Measurements from ENCODE around the gene EP400. TPM values are rescaled to one million over a fixed set of nuclear protein-coding genes. Genes with fewer than 3 reads are reported as not detected.
"Not testable (repeated sequence)": the region's sequence is repeated elsewhere in the genome, so short reads cannot be mapped to it uniquely, and the experiment has no call there.

EP400 gene
- polyA plus RNA-seq, 12 donors: 18.0 to 45.3 (median 21.8) TPM; not detected in 1

DNA sequence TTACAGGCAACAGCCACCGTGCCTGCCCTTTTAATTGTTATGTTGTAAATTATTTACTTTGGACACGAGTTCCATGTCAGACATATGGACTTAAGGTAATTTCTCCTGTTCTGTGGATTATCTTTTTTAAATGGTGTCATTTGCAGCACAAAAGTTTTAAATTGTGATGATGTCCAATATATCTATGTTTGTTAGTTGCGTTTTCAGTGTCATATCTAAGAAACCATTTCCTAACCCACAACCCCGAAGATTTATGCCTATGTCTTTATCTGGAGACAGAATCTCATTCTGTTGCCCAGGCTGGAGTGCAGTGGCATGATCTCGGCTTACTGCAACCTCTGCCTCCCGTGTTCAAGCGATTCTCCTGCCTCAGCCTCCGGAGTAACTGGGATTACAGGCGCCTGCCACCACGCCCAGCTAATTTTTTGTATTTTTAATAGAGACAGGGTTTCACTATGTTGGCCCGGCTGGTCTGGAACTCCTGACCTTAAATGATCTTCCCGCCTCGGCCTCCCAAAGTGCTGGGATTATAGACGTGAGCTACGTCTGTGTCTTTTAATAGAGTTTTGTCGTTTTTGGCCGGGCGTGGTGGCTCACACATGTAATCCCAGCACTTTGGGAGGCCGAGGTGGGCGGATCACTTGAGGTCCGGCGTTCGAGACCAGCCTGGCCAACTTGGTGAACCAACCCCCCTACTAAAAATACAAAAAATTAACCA lies 870 bp upstream of the EP400 start:
- DNase-seq: not testable (repeated sequence)

DNA sequence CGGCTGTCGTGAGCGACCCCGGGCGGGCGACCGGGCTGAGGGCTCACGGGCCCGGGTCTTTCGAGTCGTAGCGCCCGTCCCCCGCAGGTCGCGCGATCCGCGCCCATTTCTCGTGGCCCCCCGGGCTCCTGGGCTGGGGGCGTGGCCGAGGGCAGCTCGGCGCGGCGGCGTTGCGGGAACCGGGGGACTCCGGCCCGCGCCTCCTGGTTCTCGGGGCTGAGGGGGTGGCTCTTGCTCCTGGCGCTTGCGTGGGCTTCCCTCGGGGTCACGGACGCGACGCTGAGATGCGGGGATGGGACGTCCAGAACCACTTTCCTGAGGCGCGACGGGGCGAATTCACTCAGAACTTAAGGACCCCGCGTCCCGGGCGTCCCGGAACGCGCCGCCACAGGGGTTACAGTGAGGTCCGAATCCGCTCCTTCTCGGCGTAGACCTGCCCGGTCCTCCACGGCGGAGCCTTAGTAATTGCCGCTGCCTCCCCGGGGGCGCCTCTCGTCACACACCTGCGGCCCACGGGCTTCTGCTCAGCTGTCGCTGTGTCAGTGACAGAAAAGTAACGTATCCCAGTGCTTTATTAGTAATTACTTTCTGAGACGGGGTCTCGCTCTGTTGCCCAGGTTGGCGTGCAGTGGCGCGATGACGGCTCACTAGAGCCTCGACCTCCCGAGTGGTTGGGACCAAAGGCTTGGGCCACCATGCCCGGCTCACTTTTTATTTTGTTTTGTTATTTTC lies 606 bp downstream of the EP400 start:
- DNase-seq: no peak

DNA sequence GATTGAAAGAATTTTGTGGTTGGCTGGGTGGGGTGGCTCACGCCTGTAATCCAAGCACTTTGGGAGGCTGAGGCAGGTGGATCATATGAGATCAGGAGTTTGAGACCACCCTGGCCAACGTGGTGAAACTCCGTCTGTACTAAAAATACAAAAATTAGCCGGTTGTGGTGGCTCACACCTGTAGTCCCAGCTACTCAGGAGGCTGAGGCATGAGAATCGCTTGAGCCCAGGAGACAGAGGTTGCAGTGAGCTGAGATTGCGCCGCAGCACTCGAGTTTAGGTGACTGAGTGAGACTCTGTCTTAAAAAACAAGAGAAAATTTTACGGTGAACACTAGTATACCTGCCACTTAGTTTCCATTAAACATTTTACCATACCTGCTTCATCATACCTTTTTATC lies 4.1 kb downstream of the EP400 start:
- not testable (repeated sequence) for DNase-seq

DNA sequence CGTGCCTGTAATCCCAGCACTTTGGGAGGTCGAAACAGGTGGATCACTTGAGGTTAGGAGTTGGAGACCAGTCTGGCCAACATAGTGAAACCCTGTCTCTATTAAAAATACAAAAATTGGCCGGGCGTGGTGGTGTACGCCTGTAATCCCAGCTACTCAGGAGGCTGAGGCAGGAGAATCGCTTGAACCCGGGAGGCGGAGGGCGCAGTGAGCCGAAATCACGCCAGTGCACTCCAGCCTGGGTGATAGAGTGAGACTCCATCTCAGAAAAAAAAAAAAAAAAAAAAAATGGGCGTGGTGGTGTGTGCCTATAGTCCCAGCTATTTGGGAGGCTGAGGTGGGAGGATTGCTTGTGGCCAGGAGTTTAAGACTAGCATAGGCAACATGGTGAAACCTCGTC lies 4.7 kb downstream of the EP400 start:
- DNase-seq: not testable (repeated sequence)

DNA sequence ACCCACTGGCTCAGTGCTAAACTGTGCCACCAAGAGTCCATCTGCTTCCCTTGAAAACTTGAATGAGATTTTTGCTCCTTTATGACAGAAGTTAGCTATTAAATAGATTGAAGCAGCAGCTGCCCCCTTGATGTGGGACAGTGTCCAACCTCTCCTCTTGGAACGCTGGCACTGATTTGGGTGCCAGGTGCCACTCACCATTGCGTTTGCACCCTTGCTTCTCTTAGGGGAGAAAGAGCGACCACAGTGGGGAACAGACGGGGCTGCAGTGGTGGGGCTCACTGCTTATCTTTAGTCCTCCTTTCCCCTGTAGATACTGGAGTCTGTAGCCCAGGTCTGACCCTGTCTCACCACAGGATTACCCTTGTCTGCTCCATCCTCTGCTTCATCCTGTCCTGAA lies 9.4 kb downstream of the EP400 start:
- DNase-seq: no peak

DNA sequence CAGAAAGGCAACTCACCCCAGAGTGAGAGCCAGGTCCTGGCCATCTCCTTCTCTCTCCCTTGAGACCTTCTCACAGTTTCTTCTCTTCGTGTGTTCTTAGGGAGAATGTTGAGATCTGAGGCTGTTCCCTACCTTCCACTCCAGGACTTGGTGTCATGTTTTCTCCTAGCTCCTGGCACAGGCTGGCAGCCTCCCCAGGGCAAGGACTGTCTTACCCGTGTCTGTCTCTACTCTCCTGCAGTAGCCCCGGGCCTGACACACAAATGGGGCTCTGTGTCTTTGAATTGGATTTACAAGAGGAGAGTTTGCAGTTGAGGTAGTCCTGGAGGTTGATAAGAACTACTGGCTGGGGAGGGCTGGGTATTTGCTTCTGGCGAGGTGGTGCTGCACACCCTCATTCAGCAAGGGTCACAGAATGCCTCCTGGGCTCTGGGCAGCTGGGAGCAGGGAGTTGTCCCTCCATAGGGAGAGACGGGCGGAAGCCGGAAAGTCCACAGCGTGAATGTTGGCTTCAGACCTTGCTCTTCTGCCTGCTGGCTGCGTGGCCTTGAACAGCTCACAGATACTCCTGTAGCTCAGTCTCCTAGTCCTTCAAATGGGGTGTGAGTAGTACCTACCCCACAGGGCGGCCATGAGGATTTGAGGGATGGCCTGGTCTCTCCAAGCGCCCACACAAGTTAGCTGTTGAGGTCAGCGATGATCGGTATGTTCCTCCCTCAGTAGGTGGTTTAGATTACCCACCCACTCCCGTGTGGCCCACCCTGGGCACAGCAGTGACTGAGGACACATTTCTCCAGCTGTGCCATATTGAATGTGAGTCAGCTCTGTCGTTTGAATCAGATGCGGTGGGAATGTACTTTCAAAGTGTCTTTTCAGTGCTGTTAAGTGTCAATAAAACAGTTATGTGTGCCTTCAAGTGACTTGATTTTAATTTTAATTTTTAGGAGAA lies 10.2 kb downstream of the EP400 start:
- no peak for DNase-seq

DNA sequence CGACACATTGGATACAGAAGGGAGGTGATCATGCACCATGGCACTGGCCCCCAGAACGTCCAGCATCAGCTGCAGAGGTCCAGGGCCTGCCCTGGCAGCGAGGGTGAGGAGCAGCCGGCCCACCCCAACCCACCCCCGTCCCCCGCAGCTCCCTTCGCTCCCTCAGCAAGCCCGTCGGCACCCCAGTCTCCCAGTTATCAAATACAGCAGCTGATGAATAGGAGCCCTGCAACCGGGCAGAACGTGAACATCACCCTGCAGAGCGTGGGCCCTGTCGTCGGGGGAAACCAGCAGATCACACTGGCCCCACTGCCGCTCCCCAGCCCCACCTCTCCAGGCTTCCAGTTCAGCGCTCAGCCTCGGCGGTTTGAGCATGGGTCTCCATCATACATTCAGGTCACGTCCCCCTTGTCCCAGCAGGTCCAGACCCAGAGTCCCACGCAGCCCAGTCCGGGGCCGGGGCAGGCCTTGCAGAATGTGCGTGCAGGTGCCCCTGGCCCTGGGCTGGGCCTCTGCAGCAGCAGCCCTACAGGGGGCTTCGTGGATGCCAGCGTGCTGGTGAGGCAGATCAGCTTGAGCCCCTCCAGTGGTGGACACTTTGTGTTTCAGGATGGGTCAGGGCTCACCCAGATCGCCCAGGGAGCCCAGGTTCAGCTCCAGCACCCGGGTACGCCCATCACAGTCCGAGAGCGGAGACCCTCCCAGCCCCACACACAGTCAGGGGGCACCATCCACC lies 11.0 kb downstream of the EP400 start:
- DNase-seq: not testable (repeated sequence)

DNA sequence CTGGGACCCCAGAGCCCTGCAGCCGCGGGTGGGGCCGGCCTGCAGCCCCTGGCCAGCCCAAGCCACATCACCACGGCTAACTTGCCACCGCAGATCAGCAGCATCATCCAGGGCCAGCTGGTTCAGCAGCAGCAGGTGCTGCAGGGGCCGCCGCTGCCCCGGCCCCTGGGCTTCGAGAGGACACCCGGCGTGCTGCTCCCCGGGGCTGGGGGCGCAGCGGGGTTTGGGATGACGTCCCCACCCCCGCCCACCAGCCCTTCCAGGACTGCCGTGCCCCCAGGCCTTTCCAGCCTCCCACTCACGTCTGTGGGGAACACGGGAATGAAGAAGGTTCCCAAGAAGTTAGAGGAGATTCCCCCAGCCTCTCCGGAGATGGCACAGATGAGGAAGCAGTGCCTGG lies 11.6 kb downstream of the EP400 start:
- not testable (repeated sequence) for DNase-seq

DNA sequence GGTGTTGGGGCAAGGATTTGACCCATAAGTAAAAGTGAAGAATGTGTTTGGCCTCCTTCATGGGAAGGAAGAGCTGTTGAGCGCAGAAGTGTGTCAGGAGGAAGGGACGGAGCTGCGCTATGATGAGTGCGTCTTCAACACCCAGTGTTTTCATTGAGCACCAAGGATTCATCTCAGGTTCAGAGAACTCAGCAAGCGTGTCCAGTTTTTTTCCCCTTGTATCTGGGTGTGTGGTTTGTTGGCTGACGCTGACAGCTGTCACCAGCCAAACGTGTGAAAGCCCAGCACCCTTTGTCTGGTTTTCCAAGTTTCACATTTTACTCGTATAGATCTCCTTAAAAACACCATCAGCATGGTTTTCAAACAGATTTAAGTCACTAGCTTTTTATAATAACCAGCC lies 12.3 kb downstream of the EP400 start:
- no peak for DNase-seq

DNA sequence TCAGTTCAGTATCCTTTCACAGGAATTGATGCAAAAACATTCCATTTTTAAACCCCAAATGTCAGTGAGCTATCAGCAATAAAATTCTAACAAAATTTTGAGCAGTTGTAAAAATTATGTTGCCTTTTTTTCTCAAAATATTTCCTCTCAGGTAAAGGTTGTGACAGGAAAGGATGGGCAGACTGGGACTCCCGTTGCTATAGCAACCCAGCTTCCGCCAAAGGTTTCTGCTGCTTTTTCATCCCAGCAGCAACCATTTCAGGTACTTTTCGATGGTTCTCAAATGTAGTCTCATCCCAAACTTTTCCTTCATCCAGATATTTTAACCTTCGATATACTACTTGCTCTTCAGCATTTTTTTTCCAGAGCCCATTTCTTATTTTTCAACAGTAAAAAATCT lies 13.6 kb downstream of the EP400 start:
- DNase-seq: no peak

DNA sequence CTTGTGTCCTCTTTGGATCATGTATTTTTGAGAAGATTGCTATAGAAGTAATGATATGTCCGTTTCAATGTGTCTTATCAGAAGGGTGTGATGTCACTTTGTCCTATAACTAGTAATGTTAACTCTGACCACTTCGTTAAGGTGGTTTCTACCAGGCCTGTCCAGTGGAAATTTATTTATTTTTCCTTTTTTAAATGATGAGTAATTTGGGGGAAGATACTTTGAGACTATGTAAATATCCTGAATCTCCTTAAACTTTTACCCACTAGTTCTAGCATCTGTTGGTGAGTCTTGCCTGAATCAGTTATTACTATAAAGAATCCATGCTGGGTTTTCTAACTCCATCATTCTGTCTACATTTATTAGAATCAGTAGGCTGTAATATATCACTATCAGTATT lies 15.3 kb downstream of the EP400 start:
- no peak for DNase-seq

DNA sequence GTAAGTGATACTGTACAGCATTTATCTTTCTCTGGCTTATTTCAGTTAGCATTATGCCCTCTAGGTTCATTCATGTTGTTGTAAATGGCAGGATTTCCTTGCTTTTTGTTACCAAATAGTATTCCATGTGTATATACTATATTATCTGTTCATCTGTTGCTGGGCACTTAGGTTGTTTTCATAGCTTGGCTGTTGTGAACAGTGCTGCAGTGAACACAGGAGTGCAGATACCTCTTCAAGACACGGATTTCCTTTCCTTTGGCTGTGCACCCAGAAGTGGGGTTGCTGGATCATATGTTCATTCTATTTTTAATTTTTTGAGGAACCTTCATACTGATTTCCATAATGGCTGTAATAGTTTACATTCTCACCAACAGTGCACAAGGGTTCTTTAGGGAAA lies 21.5 kb downstream of the EP400 start:
- no peak for DNase-seq

DNA sequence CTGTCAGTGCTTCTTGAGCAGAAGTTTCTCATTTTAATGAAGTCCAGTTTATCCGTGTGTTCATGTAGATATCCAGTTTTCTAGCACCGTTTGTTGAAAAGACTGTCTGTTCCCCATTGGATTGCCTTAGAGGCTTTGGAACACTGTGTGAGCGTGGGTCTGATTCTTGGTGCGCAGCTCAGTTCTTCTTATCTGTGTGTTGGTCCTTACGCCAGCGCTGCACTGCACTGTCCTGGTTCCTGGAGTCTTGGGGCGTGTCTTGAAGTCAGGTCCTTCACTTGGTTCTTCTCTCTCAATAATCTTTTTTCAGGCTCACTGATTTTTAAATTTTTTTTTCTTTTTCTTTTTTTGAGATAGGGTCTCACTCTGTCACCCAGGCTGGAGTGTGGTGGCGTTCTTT lies 25.5 kb downstream of the EP400 start:
- no peak for DNase-seq

DNA sequence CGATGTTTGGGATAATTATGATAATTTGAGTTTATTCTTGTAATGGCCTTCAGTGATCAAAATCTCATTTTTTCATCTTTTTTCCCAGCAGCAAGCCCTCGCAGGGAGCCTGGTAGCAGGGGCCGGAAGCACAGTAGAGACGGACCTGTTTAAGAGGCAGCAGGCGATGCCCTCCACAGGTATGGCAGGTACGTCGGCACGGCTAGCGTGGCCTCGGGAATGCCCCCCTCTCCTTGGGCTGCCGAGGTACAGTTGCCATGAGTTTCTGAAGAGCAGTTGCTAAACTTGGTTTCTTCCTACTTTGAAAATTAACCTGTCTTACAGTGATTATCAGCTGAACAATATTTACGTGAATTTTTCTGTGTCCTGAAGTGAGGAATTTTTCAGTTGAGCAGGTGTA lies 29.9 kb downstream of the EP400 start:
- DNase-seq: no peak

DNA sequence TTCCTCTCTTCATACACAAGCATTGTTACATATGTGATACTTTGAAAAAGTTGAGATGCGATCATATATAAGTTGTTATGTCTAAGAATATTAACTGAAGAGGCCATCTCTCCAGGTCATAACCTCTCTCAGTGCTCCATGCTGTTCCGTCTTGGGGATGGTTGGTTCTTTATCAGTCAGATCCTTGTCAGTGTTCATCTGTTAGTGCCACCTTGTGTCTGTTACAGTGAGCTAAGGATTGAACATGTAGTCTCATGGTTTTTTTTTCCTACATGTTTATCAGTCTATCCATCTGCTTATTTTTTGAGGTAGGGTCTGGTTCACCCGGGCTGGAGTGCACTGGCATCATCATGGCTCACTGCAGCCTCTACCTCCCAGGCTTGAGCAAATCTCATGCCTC lies 30.5 kb downstream of the EP400 start:
- no peak for DNase-seq

DNA sequence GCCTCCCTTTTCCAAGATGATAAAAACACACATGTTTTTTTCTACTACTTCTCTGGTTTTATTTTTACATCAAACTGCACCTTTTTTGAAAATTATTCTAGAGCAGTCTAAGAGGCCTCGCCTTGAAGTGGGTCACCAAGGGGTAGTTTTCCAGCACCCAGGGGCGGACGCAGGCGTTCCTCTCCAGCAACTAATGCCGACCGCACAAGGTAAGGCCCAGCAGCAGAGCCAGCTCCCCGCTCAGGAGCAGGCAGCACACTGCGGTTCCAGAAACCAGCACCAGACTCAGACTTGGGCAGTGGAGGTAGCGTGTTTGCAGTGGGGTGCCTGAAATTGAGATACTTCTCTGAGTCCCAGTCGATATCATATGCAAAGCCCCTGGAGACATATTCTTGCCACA lies 31.6 kb downstream of the EP400 start:
- no peak for DNase-seq

DNA sequence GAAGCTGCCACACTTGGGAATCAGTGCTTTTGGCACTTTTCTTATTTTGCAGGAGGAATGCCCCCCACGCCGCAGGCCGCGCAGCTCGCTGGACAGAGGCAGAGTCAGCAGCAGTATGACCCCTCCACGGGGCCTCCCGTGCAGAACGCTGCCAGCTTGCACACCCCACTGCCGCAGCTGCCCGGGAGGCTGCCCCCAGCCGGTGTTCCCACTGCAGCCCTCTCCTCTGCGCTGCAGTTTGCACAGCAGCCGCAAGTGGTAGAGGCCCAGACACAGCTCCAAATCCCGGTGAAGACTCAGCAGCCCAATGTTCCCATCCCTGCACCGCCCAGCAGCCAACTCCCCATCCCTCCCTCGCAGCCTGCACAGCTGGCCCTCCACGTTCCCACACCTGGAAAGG lies 32.3 kb downstream of the EP400 start:
- no peak for DNase-seq

DNA sequence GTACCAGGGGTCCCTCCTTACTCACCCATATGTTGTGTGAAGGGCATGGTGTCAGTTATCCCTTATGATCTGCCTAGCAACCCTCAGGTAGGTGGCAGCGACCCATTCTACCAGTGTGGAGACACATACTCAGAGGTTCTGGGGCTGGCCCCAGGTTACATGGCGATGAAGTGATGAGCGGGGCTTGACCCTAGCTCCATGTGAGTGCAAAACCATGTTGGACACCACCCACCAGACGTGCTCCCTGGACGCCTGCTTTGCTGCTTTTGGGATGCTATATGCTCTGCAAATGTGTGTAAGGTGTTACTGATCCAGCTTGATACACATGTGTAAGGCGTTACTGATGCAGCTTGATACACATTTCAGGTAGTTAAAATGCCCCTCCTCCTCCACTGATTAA lies 33.3 kb downstream of the EP400 start:
- DNase-seq: no peak

DNA sequence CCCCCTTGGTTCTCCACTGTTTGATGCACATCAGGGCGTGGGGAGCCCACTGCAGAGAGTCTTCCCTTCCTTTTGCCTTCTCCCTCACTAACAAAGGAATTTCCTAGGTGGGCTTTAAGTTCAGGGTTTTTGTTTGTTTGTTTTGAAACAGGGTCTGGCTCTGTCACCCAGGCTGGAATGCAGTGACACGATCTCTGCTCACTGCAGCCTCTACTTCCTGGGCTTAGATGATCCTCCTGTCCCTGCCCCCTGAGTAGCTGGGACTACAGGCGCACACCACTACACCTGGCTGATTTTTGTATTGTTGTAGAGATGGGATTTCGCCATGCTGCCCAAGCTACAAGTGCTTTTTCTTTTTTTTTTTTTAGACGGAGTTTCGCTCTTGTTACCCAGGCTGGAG lies 33.8 kb downstream of the EP400 start:
- DNase-seq: no peak

DNA sequence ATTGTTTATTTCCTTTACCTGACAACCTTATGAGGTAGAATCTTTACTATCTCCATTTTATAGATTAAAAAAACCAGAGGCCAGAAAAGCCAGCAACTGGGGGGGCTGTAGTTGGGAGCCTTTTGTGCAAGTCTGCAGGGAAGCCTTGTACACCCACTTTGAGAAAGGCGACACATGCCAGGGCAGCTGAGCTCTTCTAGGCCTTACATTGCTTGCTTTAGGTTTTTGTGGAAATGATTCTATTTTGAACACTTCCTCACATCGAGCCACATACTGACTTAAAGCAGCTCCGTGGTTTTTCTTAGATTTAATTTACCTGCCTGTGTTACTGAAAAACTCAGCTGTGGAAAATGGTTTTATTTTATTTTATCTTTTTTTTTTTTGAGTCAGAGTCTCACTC lies 34.6 kb downstream of the EP400 start:
- no peak for DNase-seq

DNA sequence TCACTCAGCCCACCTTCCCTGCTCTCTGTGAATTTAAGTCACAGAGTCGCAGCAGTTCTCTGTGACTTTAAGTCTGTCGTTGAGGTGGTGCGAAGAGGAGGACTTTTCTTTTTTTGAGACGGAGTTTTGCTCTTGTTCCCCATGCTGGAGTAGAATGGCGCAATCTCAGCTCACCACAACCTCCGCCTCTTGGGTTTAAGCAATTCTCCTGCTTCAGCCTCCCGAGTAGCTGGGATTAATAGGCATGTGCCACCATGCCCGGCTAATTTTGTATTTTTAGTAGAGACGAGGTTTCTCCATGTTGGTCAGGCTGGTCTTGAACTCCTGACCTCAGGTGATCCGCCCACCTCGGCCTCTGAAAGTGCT lies 35.8 kb downstream of the EP400 start:
- not testable (repeated sequence) for DNase-seq

DNA sequence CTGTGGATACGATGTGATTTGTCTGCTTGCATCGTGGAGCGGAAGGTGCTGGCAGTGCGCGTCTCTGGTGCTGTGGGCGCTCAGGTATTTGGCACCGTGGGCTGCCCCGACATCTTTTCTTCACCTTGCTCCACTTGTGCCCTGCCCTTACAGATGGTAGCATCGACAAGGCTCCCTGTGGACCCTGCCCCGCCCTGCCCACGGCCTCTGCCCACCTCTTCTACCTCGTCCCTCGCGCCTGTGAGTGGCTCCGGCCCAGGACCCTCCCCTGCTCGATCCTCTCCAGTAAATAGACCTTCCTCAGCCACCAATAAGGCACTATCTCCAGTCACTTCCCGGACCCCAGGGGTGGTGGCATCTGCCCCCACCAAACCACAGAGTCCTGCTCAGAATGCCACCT lies 36.6 kb downstream of the EP400 start:
- no peak for DNase-seq
